GM23338 (cell line): ENCODE data around the gene EHD4. TPM values are rescaled to one million over a fixed set of nuclear protein-coding genes. Genes with fewer than 3 reads are reported as not detected.

Experiments
- ATAC-seq: fragments of 200-7000 bp; cut with Tn5 transposase; 3 replicates; pipeline ENCODE4 v1.9.1; 2020
- DNase-seq: peaks from one replicate; pipeline ENCODE4 v3.0.0-alpha.2; 2015; ENCODE audit warnings: low spot score
- H2AFZ ChIP-seq: fragments of 200-600 bp; sonication (generic); 2 replicates; pipeline ENCODE4 v1.8.0; 2016; ENCODE audit warnings: antibody characterized with exemption, mild to moderate bottlenecking, moderate library complexity
- H3F3A ChIP-seq: fragments of 200-600 bp; sonication (generic); replicated peaks from 2 replicates; pipeline ENCODE4 v1.8.0; 2017; ENCODE audit warnings: antibody characterized with exemption, mixed run types, low read depth
- H3K27ac ChIP-seq: fragments of 200-600 bp; sonication (generic); 2 replicates; pipeline ENCODE4 v1.6.1; 2016; ENCODE audit warnings: low read depth
- H3K27me3 ChIP-seq: fragments of 200-600 bp; sonication (generic); 2 replicates; pipeline ENCODE4 v1.8.0; 2016; ENCODE audit warnings: mild to moderate bottlenecking, mixed run types, moderate library complexity; ENCODE audit not compliant: insufficient read depth
- H3K36me3 ChIP-seq: fragments of 200-600 bp; sonication (generic); 2 replicates; pipeline ENCODE4 v1.8.0; 2016; ENCODE audit warnings: mild to moderate bottlenecking; ENCODE audit not compliant: insufficient read depth
- H3K4me1 ChIP-seq: fragments of 200-600 bp; sonication (generic); 2 replicates; pipeline ENCODE4 v1.8.0; 2016; ENCODE audit warnings: mild to moderate bottlenecking, moderate library complexity; ENCODE audit not compliant: insufficient read depth
- H3K4me2 ChIP-seq: fragments of 200-600 bp; sonication (generic); 2 replicates; pipeline ENCODE4 v1.7.1; 2017; ENCODE audit warnings: mixed run types
- H3K4me3 ChIP-seq: fragments of 200-600 bp; sonication (generic); 2 replicates; pipeline ENCODE4 v1.6.1; 2016; ENCODE audit warnings: mixed run types
- H3K79me2 ChIP-seq: fragments of 200-600 bp; sonication (generic); replicated peaks from 2 replicates; pipeline ENCODE4 v1.8.0; 2017; ENCODE audit warnings: mild to moderate bottlenecking; ENCODE audit not compliant: insufficient read depth
- H3K9me2 ChIP-seq: fragments of 200-600 bp; sonication (generic); 2 replicates; pipeline ENCODE4 v1.8.0; 2017; ENCODE audit not compliant: insufficient read depth
- H4K20me1 ChIP-seq: fragments of 200-600 bp; sonication (generic); replicated peaks from 2 replicates; pipeline ENCODE4 v1.8.0; 2017; ENCODE audit warnings: mild to moderate bottlenecking; ENCODE audit not compliant: insufficient read depth
- H3K27ac Mint-ChIP-seq: 2 replicates; pipeline ENCODE4 v1.8.0; 2020; ENCODE audit warnings: inconsistent platforms, mild to moderate bottlenecking, moderate library complexity, mixed read lengths
- H3K27me3 Mint-ChIP-seq: 3 replicates; pipeline ENCODE4 v1.8.0; 2022; ENCODE audit warnings: low read depth, mild to moderate bottlenecking, moderate library complexity, mixed read lengths, inconsistent platforms; ENCODE audit not compliant: insufficient read depth, poor library complexity
- H3K36me3 Mint-ChIP-seq: 3 replicates; pipeline ENCODE4 v1.8.0; 2021; ENCODE audit warnings: low read depth, mild to moderate bottlenecking, inconsistent platforms, moderate library complexity, mixed read lengths
- H3K4me1 Mint-ChIP-seq: 3 replicates; pipeline ENCODE4 v1.8.0; 2020; ENCODE audit warnings: mild to moderate bottlenecking, inconsistent platforms, mixed read lengths
- H3K4me3 Mint-ChIP-seq: 3 replicates; pipeline ENCODE4 v1.8.0; 2021; ENCODE audit warnings: moderate library complexity, mild to moderate bottlenecking, inconsistent platforms, mixed read lengths
- H3K9me3 Mint-ChIP-seq: 3 replicates; pipeline ENCODE4 v1.8.0; 2020; ENCODE audit warnings: moderate library complexity, mild to moderate bottlenecking, inconsistent platforms, mixed read lengths
- CREB1 ChIP-seq: fragments of 250-450 bp; sonication (Bioruptor Pico); IDR thresholded peaks from 2 replicates; pipeline ENCODE4 v1.5.0; 2020; ENCODE audit warnings: low read depth, mild to moderate bottlenecking, moderate library complexity
- CTCF ChIP-seq, 2 experiments: fragments of 200-600 bp in 1 of 2; sonication (generic) in 1 of 2; conservative IDR thresholded peaks; 2 replicates each; pipeline versions ENCODE4 v1.5.1 to v1.6.1; 2016 to 2017; ENCODE audit warnings: antibody characterized with exemption in 2 of 2, low read depth in 2 of 2, mild to moderate bottlenecking in 2 of 2, moderate library complexity in 1 of 2
- EZH2 ChIP-seq: fragments of 200-600 bp; sonication (generic); IDR thresholded peaks from one replicate; pipeline ENCODE4 v1.8.0; 2017; ENCODE audit warnings: antibody characterized with exemption, mild to moderate bottlenecking, low read depth; ENCODE audit not compliant: unreplicated experiment
- EZH2phosphoT487 ChIP-seq: fragments of 200-600 bp; sonication (generic); IDR thresholded peaks from one replicate; pipeline ENCODE4 v1.8.1; 2018; ENCODE audit warnings: antibody characterized with exemption; ENCODE audit not compliant: unreplicated experiment
- JUNB ChIP-seq: IDR thresholded peaks from one replicate; pipeline ENCODE4 v1.6.1; 2016; ENCODE audit warnings: antibody characterized with exemption; ENCODE audit not compliant: unreplicated experiment
- NANOG ChIP-seq: IDR thresholded peaks from 2 replicates; pipeline ENCODE4 v1.6.1; 2016; ENCODE audit warnings: antibody characterized with exemption, borderline replicate concordance
- POLR2AphosphoS5 ChIP-seq: IDR thresholded peaks from 2 replicates; pipeline ENCODE4 v1.6.1; 2016; ENCODE audit warnings: antibody characterized with exemption, low read depth
- STAT1 ChIP-seq: IDR thresholded peaks from one replicate; pipeline ENCODE4 v1.6.1; 2016; ENCODE audit warnings: antibody characterized with exemption; ENCODE audit not compliant: unreplicated experiment
- ZNF114 ChIP-seq: fragments of 250-450 bp; sonication (Bioruptor Pico); IDR thresholded peaks from 2 replicates; pipeline ENCODE4 v1.5.0; 2020; ENCODE audit warnings: mild to moderate bottlenecking, moderate library complexity
- ZNF331 ChIP-seq: fragments of 250-450 bp; sonication (Bioruptor Pico); IDR thresholded peaks from 2 replicates; pipeline ENCODE4 v1.5.0; 2020; ENCODE audit warnings: low read depth, mild to moderate bottlenecking, moderate library complexity
- polyA plus RNA-seq: library from polyadenylated mRNA; unstranded; fragments of >200 nt; fragmentation: Nextera tagmentation; extraction: Ambion mirVana; gene quantifications from 2 replicates; pipeline ENCODE4 v1.2.1, GENCODE V29; 2016
- total RNA-seq: library from RNA; depleted of rRNA; stranded (reverse); fragments of >200 nt; shearing (Covaris generic); gene quantifications from 2 replicates; pipeline ENCODE4 v1.2.3, GENCODE V29; 2014
- TF ChIP-seq, protein P1 (sequence below): IDR thresholded peaks from 2 replicates; pipeline ENCODE4 v1.6.1; 2016; ENCODE audit warnings: antibody characterized with exemption
- TF ChIP-seq, protein P2 (sequence below): IDR thresholded peaks from one replicate; pipeline ENCODE4 v1.6.1; 2018; ENCODE audit warnings: antibody characterized with exemption; ENCODE audit not compliant: unreplicated experiment
- TF ChIP-seq, protein P3 (sequence below): fragments of 250-450 bp; sonication (Bioruptor Pico); IDR thresholded peaks from 2 replicates; pipeline ENCODE4 v1.5.0; 2020; ENCODE audit warnings: mild to moderate bottlenecking, moderate library complexity

EHD4 gene
- total and polyA plus RNA-seq, 2 experiments from 2014 or later: 13.0 to 31.0 TPM

DNA sequence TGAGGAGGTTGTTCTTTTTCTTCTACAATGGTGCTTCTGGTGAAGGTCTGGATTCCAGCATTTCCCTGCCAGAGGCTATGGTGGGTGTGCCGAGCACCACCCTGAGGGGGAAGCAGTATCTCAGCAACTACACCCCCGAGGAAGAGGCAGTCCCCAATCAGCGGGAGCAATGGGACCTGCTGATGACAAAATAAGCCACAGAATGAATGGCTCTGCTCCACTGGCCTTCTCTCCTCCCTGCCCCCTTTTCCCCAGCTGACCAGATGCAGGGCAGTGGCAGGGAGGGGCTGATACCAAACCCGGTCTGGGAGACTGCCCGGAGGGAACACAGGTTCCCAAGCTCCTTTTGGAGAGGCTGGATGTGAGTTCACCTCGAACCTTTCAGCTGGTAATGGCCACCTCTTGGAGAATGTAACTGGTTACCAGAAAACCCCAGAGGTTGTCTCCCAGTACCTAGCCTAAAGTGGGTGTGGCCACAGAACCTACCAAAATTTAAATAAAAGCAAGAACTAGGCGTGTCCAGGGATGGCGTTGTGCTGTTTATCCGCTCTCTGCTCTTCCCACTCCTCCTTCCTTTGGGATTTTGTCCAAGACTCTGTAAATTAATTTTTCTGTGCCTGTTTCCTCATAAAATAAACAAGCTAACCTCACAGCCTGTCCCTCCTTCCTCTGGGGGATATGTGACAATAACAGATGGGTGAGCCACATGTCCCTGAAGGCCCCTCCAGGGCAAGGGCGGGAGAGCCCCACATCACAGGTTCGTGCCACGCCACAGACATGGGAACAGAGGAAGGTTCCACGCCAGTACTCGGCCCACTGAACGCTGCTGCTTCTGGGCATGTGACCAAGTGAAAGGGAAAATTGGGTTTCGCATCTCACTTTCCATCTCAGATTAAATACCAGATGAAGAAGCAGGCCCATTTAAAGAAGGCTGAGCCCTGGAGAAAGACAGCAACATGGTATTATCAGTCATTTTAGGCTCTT lies 43.4 kb downstream of the EHD4 start:
- H3F3A ChIP-seq: 0 out of 2 replicates have a peak, but pooled peaks cover 4% of the 10 kb centered on the region
- H3K4me3 Mint-ChIP-seq: no peak overlapping the region
- TF ChIP-seq ZNF114 (CRISPR knock-in tag) (no peak), EZH2 (no peak), NANOG (no peak), CREB1 (CRISPR knock-in tag) (no peak), JUNB (no peak), CTCF (conservative IDR thresholded peaks at IDR 0.05; ENCODE audit: low read depth in 2 of 2) (no peak), ZNF331 (CRISPR knock-in tag) (no peak), POLR2AphosphoS5 (no peak), STAT1 (no peak), EZH2phosphoT487 (no peak)
- TF ChIP-seq, protein P1, sequence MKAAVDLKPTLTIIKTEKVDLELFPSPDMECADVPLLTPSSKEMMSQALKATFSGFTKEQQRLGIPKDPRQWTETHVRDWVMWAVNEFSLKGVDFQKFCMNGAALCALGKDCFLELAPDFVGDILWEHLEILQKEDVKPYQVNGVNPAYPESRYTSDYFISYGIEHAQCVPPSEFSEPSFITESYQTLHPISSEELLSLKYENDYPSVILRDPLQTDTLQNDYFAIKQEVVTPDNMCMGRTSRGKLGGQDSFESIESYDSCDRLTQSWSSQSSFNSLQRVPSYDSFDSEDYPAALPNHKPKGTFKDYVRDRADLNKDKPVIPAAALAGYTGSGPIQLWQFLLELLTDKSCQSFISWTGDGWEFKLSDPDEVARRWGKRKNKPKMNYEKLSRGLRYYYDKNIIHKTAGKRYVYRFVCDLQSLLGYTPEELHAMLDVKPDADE: no peak
- TF ChIP-seq, protein P2, sequence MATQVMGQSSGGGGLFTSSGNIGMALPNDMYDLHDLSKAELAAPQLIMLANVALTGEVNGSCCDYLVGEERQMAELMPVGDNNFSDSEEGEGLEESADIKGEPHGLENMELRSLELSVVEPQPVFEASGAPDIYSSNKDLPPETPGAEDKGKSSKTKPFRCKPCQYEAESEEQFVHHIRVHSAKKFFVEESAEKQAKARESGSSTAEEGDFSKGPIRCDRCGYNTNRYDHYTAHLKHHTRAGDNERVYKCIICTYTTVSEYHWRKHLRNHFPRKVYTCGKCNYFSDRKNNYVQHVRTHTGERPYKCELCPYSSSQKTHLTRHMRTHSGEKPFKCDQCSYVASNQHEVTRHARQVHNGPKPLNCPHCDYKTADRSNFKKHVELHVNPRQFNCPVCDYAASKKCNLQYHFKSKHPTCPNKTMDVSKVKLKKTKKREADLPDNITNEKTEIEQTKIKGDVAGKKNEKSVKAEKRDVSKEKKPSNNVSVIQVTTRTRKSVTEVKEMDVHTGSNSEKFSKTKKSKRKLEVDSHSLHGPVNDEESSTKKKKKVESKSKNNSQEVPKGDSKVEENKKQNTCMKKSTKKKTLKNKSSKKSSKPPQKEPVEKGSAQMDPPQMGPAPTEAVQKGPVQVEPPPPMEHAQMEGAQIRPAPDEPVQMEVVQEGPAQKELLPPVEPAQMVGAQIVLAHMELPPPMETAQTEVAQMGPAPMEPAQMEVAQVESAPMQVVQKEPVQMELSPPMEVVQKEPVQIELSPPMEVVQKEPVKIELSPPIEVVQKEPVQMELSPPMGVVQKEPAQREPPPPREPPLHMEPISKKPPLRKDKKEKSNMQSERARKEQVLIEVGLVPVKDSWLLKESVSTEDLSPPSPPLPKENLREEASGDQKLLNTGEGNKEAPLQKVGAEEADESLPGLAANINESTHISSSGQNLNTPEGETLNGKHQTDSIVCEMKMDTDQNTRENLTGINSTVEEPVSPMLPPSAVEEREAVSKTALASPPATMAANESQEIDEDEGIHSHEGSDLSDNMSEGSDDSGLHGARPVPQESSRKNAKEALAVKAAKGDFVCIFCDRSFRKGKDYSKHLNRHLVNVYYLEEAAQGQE: no peak
- TF ChIP-seq, protein P3, sequence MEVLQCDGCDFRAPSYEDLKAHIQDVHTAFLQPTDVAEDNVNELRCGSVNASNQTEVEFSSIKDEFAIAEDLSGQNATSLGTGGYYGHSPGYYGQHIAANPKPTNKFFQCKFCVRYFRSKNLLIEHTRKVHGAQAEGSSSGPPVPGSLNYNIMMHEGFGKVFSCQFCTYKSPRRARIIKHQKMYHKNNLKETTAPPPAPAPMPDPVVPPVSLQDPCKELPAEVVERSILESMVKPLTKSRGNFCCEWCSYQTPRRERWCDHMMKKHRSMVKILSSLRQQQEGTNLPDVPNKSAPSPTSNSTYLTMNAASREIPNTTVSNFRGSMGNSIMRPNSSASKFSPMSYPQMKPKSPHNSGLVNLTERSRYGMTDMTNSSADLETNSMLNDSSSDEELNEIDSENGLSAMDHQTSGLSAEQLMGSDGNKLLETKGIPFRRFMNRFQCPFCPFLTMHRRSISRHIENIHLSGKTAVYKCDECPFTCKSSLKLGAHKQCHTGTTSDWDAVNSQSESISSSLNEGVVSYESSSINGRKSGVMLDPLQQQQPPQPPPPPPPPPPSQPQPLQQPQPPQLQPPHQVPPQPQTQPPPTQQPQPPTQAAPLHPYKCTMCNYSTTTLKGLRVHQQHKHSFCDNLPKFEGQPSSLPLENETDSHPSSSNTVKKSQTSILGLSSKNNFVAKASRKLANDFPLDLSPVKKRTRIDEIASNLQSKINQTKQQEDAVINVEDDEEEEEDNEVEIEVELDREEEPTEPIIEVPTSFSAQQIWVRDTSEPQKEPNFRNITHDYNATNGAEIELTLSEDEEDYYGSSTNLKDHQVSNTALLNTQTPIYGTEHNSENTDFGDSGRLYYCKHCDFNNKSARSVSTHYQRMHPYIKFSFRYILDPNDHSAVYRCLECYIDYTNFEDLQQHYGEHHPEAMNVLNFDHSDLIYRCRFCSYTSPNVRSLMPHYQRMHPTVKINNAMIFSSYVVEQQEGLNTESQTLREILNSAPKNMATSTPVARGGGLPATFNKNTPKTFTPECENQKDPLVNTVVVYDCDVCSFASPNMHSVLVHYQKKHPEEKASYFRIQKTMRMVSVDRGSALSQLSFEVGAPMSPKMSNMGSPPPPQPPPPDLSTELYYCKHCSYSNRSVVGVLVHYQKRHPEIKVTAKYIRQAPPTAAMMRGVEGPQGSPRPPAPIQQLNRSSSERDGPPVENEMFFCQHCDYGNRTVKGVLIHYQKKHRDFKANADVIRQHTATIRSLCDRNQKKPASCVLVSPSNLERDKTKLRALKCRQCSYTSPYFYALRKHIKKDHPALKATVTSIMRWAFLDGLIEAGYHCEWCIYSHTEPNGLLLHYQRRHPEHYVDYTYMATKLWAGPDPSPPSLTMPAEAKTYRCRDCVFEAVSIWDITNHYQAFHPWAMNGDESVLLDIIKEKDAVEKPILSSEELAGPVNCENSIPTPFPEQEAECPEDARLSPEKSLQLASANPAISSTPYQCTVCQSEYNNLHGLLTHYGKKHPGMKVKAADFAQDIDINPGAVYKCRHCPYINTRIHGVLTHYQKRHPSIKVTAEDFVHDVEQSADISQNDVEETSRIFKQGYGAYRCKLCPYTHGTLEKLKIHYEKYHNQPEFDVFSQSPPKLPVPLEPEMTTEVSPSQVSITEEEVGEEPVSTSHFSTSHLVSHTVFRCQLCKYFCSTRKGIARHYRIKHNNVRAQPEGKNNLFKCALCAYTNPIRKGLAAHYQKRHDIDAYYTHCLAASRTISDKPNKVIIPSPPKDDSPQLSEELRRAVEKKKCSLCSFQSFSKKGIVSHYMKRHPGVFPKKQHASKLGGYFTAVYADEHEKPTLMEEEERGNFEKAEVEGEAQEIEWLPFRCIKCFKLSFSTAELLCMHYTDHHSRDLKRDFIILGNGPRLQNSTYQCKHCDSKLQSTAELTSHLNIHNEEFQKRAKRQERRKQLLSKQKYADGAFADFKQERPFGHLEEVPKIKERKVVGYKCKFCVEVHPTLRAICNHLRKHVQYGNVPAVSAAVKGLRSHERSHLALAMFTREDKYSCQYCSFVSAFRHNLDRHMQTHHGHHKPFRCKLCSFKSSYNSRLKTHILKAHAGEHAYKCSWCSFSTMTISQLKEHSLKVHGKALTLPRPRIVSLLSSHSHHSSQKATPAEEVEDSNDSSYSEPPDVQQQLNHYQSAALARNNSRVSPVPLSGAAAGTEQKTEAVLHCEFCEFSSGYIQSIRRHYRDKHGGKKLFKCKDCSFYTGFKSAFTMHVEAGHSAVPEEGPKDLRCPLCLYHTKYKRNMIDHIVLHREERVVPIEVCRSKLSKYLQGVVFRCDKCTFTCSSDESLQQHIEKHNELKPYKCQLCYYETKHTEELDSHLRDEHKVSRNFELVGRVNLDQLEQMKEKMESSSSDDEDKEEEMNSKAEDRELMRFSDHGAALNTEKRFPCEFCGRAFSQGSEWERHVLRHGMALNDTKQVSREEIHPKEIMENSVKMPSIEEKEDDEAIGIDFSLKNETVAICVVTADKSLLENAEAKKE (CRISPR knock-in tag): no peak
- H3K27me3 ChIP-seq: no peaks in the 10 kb centered on the region
- peak overlapping the region; percentile 39; the same call in 1 of the 2 replicates for H3K27ac ChIP-seq
- ATAC-seq: peak; percentile 20
- H3K4me1 ChIP-seq: peaks cover 7% of the 10 kb centered on the region
- H3K27ac Mint-ChIP-seq: no peak overlapping the region
- no peak for DNase-seq
- peaks cover 9% of the 10 kb centered on the region; the same call in 1 of the 2 replicates for H3K79me2 ChIP-seq
- H2AFZ ChIP-seq: no peak overlapping the region
- no peak overlapping the region for H3K4me2 ChIP-seq
- peaks cover 36% of the 10 kb centered on the region for H3K4me1 Mint-ChIP-seq
- no peaks in the 10 kb centered on the region for H3K9me2 ChIP-seq
- no peaks in the 10 kb centered on the region for H3K9me3 Mint-ChIP-seq
- peaks cover 8% of the 10 kb centered on the region for H3K27me3 Mint-ChIP-seq
- H3K36me3 ChIP-seq: 0 out of 2 replicates have a peak, but pooled peaks cover 6% of the 10 kb centered on the region
- H3K4me3 ChIP-seq: no peak overlapping the region
- peaks cover 7% of the 10 kb centered on the region for H4K20me1 ChIP-seq
- peaks cover 5% of the 10 kb centered on the region; the same call in 2 of the 3 replicates for H3K36me3 Mint-ChIP-seq
